Activated CD4-positive, alpha-beta T cell treated with anti-CD3 and anti-CD28 coated beads for 1 hour (primary cell): ENCODE measurements around the gene DMRTC2.

Experiments used
- DNase-seq: peaks from one replicate; pipeline ENCODE4 v3.0.0-alpha.2; 2020

The DMRTC2 gene

GRCh38 chr19:41847351-41848105, 2.7 kb downstream of the DMRTC2 start:
- no peak for DNase-seq

GRCh38 chr19:41848666-41849065, 3.8 kb downstream of the DMRTC2 start:
- DNase-seq, result no peak

GRCh38 chr19:41849067-41849466, 4.2 kb downstream of the DMRTC2 start:
- no peak for DNase-seq

- DNase-seq, result no peak
These were observed 5.5 kb downstream of the DMRTC2 start for GRCh38 chr19:41850381-41850780.

GRCh38 chr19:41851456-41851855, 6.6 kb downstream of the DMRTC2 start:
- no peak for DNase-seq

GRCh38 chr19:41853344-41853743, 8.5 kb downstream of the DMRTC2 start:
- no peak for DNase-seq

- no peak for DNase-seq
These were observed 8.9 kb downstream of the DMRTC2 start for GRCh38 chr19:41853768-41854167.

GRCh38 chr19:41859213-41859617, 14.4 kb downstream of the DMRTC2 start:
- no peak for DNase-seq

GRCh38 chr19:41859618-41860418, 15.0 kb downstream of the DMRTC2 start, which contains the start of gene RPS19:
Gene RPS19, plus strand, starts transcription at chr19:41860255. Its CDS starts 520 bp downstream, at chr19:41860775.
- DNase-seq, result peak; percentile 97

GRCh38 chr19:41860419-41861115, 15.7 kb downstream of the DMRTC2 start:
- DNase-seq, result no peak

GRCh38 chr19:41861116-41861768, 16.4 kb downstream of the DMRTC2 start:
- DNase-seq, result no peak

GRCh38 chr19:41861846-41862245, 17.0 kb downstream of the DMRTC2 start:
- DNase-seq, result no peak

GRCh38 chr19:41862445-41862986, 17.7 kb downstream of the DMRTC2 start:
- no peak for DNase-seq

GRCh38 chr19:41863209-41863931, 18.5 kb downstream of the DMRTC2 start:
- no peak for DNase-seq

- DNase-seq, result no peak
These were observed 19.5 kb downstream of the DMRTC2 start for GRCh38 chr19:41864374-41864773.

GRCh38 chr19:41866284-41866683, 21.4 kb downstream of the DMRTC2 start:
- no peak for DNase-seq

- DNase-seq, result no peak
These were observed 23.5 kb downstream of the DMRTC2 start for GRCh38 chr19:41868120-41868988.

GRCh38 chr19:41868989-41869300, 24.1 kb downstream of the DMRTC2 start:
- DNase-seq, result no peak

GRCh38 chr19:41869374-41869955, 24.6 kb downstream of the DMRTC2 start:
- DNase-seq, result no peak

- no peak for DNase-seq
These were observed 25.6 kb downstream of the DMRTC2 start for GRCh38 chr19:41870401-41870873.
